ENCODE measurements around the gene STARD6. TPM values are rescaled to one million over a fixed set of nuclear protein-coding genes. Genes with fewer than 3 reads are reported as not detected.

STARD6 gene
- total and polyA plus RNA-seq, 2 donors from 2014 or later = 0.19 TPM; not detected in 1

DNA sequence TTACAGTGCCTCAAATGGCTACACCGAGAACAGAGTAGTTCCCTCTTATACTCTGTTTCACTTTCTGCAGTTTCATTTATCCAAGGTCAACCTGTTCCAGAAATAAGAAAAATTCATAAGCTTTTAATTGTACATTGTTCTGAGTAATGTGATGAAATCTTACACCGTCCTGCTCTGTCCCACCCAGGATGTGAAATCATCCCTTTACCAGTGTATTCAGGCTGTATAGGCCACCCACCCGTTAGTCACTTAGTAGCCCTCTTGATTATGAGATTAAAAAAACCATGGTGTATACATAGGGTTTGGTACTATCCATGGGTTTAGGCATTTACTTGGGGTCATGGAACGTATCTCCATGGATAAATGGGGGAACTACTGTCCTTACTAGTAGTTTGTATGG is 29.8 kb downstream of the STARD6 start:
- no peak overlapping the region for H3K4me3 ChIP-seq (ENCODE audit: low read length in 3 of 3)
- H3K36me3 ChIP-seq (ENCODE audit: control insufficient read depth in 2 of 3, insufficient read depth in 3 of 3, low read length in 3 of 3) = no peaks in the 10 kb centered on the region
- no peak for FAIRE-seq
- no peaks in the 10 kb centered on the region for H3K4me1 ChIP-seq (ENCODE audit: control insufficient read depth in 2 of 3, insufficient read depth in 2 of 3, low read depth in 1 of 3, low read length in 3 of 3)
- intact Hi-C loops (cut with DNase I) = no loop called here
- TF ChIP-seq, protein P1, sequence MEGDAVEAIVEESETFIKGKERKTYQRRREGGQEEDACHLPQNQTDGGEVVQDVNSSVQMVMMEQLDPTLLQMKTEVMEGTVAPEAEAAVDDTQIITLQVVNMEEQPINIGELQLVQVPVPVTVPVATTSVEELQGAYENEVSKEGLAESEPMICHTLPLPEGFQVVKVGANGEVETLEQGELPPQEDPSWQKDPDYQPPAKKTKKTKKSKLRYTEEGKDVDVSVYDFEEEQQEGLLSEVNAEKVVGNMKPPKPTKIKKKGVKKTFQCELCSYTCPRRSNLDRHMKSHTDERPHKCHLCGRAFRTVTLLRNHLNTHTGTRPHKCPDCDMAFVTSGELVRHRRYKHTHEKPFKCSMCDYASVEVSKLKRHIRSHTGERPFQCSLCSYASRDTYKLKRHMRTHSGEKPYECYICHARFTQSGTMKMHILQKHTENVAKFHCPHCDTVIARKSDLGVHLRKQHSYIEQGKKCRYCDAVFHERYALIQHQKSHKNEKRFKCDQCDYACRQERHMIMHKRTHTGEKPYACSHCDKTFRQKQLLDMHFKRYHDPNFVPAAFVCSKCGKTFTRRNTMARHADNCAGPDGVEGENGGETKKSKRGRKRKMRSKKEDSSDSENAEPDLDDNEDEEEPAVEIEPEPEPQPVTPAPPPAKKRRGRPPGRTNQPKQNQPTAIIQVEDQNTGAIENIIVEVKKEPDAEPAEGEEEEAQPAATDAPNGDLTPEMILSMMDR (IDR thresholded peaks at IDR 0.05; ENCODE audit: borderline replicate concordance, extremely low read depth, insufficient read depth) = no peak
- H3K9ac ChIP-seq (ENCODE audit: low read length in 3 of 3) = no peak overlapping the region
- no peak for DNase-seq
- no peak overlapping the region for H3K27ac ChIP-seq (ENCODE audit: low read depth in 2 of 2, low read length in 2 of 2)
- no peaks in the 10 kb centered on the region for H3K27me3 ChIP-seq (ENCODE audit: control insufficient read depth, insufficient read depth, low read length)
- H3K9me3 ChIP-seq (ENCODE audit: control insufficient read depth in 2 of 3, insufficient read depth in 1 of 3, low read length in 3 of 3) = no peaks in the 10 kb centered on the region

DNA sequence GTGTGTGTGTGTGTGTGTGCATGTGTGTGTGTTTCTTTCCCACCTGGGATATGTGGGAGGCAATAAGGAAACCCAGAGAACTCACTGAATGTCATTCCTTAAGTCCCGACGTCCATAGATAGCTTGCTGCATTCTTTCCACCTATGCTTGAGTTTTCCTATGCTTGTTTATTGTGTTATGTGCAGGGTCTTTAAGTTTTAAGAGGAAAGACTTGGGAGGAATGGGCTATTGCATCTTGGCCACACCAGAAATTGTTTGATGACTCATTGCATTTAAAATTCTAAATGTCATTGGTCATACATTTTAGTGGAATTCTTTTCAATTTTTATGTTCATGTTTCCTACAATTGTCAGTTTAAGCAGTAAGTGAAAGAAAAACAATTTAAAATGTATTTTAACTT is 33.7 kb downstream of the STARD6 start:
- H3K4me3 ChIP-seq (ENCODE audit: low read length in 3 of 3) = no peak overlapping the region
- H3K9ac ChIP-seq (ENCODE audit: low read length in 3 of 3) = no peak overlapping the region
- no peak overlapping the region for H3K27ac ChIP-seq (ENCODE audit: low read depth in 2 of 2, low read length in 2 of 2)
- H3K27me3 ChIP-seq (ENCODE audit: control insufficient read depth, insufficient read depth, low read length) = no peaks in the 10 kb centered on the region
- DNase-seq (no peak), FAIRE-seq (no peak)
- H3K36me3 ChIP-seq (ENCODE audit: control insufficient read depth in 2 of 3, insufficient read depth in 3 of 3, low read length in 3 of 3) = no peaks in the 10 kb centered on the region
- no peaks in the 10 kb centered on the region for H3K9me3 ChIP-seq (ENCODE audit: control insufficient read depth in 2 of 3, insufficient read depth in 1 of 3, low read length in 3 of 3)
- H3K4me1 ChIP-seq (ENCODE audit: control insufficient read depth in 2 of 3, insufficient read depth in 2 of 3, low read depth in 1 of 3, low read length in 3 of 3) = no peaks in the 10 kb centered on the region
- TF ChIP-seq, protein P1 (IDR thresholded peaks at IDR 0.05; ENCODE audit: borderline replicate concordance, extremely low read depth, insufficient read depth) = no peak
- intact Hi-C loops (cut with DNase I) = no loop called here

DNA sequence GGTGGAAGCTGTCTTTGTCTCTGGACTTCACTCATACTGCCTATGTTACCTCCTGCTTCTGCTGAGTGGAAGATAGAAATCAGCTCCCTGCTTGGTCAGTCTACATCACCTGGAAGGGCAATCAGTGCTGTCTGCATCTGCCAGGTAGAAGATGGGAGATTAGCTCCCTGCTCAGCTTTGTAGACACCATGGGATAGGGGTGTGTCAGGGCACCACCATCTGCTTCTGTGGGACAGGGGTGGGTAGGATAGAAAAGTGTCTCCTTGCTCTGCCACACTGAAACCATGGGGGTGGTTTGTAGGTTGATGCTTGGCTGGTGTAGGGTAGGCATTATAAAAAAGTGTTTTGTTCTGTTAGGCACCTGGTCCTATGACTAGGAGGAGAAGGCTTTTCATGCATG is 34.1 kb downstream of the STARD6 start:
- no peaks in the 10 kb centered on the region for H3K9me3 ChIP-seq (ENCODE audit: control insufficient read depth in 2 of 3, insufficient read depth in 1 of 3, low read length in 3 of 3)
- no peaks in the 10 kb centered on the region for H3K36me3 ChIP-seq (ENCODE audit: control insufficient read depth in 2 of 3, insufficient read depth in 3 of 3, low read length in 3 of 3)
- intact Hi-C loops (cut with DNase I) = no loop called here
- H3K4me1 ChIP-seq (ENCODE audit: control insufficient read depth in 2 of 3, insufficient read depth in 2 of 3, low read depth in 1 of 3, low read length in 3 of 3) = no peaks in the 10 kb centered on the region
- FAIRE-seq = no peak
- no peak for DNase-seq
- H3K27me3 ChIP-seq (ENCODE audit: control insufficient read depth, insufficient read depth, low read length) = no peaks in the 10 kb centered on the region
- no peak overlapping the region for H3K9ac ChIP-seq (ENCODE audit: low read length in 3 of 3)
- TF ChIP-seq, protein P1 (IDR thresholded peaks at IDR 0.05; ENCODE audit: borderline replicate concordance, extremely low read depth, insufficient read depth) = no peak
- no peak overlapping the region for H3K4me3 ChIP-seq (ENCODE audit: low read length in 3 of 3)
- H3K27ac ChIP-seq (ENCODE audit: low read depth in 2 of 2, low read length in 2 of 2) = no peak overlapping the region

Data from kidney (tissue), 14 donors.